ENCODE data around the gene ELAVL2.

DNA sequence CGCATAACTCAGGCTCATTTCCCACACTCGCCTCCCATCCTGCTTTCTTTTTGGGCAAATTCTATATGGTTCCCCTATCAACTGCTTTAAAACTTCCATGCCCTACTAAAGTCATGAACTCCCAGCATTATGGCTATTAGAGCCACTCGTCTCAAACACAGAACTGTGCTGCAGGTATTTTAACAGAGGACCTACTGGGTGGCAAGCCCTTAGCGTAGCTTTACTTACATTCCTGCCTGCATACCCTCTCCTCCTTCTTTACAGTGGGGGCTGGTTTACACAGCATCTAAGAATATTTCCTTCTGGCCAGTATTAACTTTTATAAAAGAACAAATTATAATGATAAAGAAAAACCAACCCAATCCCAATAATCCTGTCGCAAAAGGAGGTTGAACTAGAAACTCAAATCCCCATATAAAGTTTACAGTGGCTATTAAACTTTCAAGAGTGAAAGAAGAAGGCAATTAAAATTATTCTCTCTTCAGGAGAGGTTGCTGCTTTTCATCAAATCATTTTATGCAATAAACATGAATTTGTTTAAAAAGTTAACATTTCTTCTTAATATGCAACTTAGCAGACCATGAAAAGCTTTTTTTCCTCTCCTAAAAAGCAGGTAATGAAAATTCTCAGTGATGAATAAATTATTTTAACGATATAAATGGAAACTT, 100.6 kb downstream of the ELAVL2 start:
- TF ChIP-seq, protein P1, sequence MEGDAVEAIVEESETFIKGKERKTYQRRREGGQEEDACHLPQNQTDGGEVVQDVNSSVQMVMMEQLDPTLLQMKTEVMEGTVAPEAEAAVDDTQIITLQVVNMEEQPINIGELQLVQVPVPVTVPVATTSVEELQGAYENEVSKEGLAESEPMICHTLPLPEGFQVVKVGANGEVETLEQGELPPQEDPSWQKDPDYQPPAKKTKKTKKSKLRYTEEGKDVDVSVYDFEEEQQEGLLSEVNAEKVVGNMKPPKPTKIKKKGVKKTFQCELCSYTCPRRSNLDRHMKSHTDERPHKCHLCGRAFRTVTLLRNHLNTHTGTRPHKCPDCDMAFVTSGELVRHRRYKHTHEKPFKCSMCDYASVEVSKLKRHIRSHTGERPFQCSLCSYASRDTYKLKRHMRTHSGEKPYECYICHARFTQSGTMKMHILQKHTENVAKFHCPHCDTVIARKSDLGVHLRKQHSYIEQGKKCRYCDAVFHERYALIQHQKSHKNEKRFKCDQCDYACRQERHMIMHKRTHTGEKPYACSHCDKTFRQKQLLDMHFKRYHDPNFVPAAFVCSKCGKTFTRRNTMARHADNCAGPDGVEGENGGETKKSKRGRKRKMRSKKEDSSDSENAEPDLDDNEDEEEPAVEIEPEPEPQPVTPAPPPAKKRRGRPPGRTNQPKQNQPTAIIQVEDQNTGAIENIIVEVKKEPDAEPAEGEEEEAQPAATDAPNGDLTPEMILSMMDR (IDR thresholded peaks at IDR 0.05), result no peak
- TF ChIP-seq POLR2A (IDR thresholded peaks at IDR 0.05) (no peak), EP300 (IDR thresholded peaks at IDR 0.05) (no peak)

Measured in tibial nerve (tissue), 4 donors.